Retina (tissue), 1 donor: ENCODE data around the gene ERC1.

ENCODE experiments used
- DNase-seq: peaks from one replicate; pipeline ENCODE4 v3.0.0-alpha.2; 2016

Gene ERC1

DNA sequence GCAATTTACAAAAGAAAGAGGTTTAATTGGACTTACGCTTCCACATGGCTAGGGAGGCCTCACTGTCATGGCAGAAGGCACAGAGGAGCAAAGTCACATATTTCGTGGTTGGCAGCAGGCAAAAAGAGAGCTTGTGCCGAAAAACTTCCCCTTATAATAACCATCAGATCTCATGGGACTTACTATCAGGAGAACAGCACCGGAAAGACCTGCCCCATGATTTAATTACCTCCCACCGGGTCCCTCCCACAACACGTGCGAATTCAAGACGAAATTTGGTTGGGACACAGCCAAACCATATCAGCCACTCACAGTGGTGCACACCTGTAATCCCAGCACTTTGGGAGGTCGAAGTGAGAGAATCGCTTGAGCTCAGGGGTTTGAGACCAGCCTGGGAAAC lies 534.8 kb downstream of the ERC1 start:
- DNase-seq: no peak

DNA sequence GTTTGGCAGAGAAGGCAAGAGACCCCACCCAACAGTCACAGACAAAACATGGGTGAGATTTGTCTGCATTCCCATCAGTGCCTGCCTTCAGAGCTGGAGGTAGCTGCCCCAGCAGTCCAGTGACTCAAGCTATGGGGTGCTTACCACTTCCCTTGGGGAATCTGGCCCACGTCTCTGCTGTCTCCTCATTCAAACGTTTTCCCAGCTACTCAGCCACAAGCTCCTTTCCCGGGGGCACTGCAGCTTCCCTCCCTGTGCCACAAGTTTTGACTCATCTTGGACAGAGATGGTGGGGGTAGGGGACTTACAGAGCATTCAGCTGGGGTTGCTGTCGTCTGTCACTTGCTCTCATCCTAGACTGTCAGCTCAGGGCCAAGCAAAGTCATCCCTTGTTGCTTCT lies 536.8 kb downstream of the ERC1 start:
- DNase-seq: no peak

DNA sequence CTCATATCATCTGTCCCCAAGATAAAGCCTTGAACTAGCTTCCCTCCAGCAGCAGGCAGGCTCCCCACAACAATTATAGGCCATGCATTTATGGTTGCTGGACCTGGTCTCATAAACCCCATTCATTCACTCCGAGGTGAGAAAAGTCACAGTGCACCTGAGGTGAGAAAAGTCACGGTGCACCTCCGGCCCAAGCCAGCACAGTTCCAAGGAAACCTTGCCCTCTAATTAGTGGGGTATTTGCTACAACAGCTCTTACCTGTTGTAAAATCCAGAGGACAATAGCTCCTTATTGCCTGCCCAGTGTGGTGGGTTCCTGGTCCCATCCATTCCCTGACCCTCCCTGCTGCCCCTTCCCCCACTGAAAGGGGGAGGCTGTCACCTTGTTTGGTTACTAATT lies 537.8 kb downstream of the ERC1 start:
- DNase-seq: no peak

DNA sequence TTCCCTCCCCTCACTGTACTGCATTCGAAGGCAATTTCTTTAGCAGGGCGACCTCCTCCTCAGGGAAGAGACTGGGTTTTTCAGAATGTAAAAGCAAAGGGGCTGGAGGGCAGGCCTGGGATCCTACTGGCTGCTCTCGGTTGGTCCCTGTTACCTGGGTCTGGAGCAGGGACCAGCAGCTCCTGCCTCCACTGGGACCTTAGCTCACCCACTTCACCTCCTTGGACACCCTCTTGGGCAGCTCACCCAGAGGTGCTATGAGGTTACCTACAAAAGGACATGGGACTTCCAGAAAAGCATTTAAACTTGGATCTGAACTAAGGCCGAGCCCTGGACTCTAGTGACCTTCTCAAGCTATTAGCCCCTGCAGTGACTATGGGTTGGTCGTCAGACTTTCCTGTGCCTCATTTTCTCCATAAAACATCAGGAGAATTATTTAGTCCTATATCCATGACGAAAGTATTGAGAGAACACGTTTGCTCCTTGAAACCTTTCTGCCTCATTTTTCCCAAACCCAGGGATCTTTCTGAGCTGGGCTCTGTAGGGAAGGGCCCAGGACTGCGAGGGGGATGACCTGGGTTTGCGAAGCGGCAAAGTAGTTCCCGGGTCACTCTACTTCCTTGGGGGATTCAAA lies 538.3 kb downstream of the ERC1 start:
- DNase-seq: no peak

DNA sequence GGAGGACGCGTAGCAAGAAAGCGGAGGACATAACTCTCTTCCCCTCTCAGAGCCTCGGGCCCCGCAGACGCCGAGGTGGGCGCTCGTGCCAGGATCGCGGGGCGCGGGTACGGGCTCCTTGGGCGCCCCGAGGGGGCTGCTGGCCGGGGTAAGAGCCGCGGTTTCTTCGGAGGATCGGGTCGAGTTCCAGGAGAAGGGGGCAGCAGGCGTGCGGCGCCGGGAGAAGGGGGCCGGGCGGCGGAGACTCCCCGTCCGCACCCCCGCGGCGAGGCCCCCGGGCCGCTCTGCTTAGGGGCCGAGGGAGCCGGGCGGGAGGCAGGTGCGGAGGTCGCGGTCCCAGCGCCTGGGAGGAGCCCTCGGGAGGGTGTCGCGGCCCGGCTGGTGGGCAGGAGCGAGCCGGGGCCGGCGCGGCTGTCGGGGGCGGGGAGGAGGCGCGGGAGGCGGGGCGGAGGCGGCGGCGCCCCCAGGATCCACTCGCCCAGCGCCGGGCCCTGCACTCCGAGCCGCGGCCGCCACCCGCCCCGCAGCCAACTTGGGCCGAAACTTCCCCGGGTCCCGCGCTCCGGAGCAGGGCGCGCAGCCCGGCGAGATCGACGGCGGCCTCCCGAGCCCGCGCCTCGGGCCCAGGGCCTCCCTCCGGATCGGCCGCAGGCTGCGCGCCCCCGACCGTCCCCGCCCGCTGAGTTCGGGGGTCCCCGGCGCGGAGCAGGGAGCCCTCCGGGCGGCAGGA lies 539.0 kb downstream of the ERC1 start:
- peak; percentile 68 for DNase-seq

DNA sequence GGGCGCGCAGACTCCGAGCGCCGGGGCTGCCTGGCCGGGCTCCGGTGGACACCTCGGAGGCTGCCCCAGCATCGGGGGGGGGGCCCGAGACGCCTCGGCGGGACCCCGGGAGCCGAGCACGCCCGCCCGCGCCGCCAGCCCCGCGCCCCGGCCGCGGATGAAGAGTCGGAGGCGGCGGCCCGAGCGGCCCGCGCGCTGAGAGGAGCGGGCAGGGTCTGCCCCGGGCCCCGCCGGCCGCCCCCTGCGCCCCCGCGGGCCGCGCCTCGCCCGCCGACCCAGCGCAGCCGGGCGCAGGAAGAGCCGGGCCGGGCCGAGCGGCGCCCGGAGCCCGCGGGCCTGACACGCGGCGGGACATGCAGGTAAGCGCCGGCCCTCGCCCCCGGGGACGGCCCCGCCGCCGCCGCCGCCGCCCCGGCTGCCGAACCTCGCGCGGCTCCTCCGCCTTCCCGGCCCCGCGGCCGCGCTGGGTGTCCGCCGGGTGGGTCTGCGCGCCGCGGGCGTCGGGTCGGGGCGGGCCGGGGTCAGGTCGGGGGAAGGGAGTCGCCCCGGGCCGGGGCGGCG lies 539.6 kb downstream of the ERC1 start:
- DNase-seq: no peak

DNA sequence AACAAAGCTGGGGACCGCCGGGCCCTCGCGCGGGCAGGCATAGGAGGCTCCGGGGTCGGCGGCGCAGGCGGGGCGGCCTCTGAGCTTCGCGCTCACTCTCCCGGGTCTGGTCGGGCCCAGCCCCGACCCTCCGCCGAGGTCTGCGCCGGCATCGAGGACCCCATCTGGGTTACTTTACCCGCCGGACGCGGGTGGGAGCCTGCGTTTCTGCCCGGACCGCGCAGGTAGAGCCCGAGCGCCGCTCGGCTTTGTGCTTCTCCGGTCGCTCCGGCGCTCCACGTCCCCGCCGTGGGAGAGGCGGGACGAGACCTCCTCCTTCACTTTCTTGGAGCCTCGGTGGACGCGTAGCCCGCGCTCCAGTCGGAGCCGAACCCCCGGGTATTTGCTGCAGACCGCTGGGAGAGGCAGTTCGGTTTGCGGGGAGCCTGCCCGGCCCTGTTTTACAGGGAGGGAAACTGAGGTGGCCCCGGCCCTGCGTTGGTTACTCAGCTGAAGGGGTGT lies 540.2 kb downstream of the ERC1 start:
- DNase-seq: peak; percentile 83

DNA sequence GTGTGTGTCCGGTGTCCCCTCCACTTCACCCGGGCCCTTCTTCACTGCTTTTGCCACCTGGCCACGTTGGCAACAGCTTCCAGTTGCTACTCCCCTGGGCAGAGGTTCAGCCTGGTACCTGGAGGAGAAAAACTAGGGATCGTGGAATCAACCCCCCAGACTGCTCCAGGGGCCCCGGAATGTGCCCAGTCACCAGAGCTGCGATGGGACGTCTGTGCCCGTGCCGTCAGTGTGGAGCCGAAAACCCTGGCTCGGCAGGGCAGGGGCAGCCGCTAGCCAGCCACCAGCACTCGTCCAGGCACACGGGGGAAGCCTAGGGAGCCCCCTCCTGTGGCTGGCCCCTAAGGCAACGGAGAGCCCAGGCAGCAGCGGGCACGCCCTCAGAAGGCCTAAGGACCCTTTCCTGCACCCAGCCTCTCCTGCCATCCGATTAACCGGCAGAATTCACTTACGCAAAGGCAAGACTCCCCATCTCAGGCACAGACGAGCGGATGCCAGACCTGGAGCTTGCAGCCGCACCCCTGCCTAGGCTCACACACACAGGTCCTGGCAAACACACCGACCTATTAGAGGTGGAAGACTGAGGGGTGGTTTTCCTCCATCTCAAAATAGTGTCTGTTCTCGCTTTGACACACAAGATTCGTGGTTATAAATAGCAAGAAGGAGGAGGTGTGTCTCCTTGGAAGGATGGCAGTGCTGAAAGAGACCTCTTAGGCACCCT lies 540.8 kb downstream of the ERC1 start:
- no peak for DNase-seq

DNA sequence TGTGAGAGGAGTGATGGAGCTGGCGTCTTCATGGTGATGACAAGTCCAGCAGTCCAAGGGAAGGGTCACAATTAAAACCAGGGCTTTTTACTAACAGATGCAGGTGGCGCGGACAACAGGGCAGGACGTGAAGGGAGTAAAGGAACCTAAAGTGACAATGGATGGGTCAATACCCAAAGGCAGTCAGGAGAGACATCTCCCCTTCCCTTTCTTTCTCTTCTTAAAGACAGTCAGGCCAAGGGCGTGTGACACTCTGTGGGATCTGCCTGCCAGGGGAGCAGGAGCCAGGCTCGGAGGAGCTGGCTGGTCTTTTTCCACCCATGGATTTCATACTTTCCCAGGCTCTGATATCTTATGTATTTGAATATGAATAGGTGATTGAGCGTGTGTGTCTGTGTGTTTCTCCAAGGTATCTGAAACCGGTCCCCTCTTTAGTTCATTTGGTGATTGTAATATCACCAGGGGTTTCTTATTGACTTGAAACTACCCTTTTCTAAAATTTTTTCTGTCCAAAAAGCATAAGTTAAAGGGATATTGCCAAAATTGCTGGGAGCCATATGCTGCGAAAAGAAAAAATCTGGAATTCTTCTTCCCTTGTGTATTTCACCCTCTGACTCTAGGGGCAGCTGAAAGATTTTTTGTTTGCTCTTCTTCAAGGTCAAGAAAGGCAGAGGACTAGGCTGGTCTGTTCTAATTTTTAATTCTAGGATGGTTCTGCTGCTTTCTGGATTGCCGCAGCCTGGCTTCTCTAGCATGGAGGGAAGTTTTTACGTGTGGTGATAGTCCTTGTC lies 541.5 kb downstream of the ERC1 start:
- no peak for DNase-seq

DNA sequence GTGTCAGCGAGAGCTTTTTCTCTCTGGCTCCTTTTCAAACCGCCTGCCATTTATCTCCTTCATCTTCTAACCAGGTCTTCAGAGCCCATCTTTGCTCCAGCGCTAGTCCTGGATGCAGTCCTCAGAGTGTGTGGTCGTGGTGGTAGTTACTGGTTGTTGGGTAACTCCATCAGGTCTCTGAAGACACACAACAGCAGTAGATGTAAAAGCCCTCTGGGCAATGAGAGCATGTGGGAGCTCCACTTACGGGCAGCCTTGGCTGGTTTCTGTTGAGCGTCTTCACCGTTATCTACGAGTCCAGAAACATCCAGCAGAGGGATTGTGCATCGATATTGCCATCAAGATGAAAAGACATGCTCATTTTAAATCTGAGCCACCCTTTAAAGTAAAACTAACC lies 542.2 kb downstream of the ERC1 start:
- DNase-seq: peak; percentile 65

DNA sequence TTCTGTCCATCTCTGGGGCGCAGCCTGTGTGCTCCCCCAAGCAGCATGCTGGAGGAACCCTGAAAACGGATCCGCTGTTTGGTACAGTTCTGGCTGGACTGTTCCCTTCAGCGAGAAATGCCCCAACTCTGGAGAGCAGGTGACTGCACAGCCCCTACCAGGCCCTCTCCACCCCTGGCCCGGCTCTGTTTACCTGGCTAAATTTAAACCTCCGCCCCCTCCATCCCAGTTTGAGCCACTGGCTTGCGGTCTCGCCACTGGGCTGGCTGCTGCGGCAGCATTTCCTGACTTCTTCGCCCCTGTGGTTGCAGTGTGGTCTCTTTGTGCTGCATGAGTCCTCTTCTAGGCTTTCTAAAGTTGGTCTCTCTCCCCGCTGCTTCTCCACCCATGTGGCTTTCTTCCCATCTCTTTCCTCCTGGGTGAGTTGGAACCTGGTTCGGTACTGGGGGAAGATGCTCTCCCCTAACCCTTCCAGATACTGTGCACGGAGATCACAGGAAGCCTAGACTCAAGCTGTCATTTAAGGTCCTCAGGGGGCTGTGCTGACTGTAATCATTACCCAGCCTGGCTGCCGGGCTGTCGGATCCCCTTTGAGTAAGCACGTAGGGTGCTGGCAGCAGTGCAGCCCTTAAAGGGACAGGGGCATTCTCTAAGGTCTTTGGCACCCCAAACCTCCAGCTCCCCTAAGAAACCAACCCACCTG lies 542.7 kb downstream of the ERC1 start:
- peak; percentile 71 for DNase-seq

DNA sequence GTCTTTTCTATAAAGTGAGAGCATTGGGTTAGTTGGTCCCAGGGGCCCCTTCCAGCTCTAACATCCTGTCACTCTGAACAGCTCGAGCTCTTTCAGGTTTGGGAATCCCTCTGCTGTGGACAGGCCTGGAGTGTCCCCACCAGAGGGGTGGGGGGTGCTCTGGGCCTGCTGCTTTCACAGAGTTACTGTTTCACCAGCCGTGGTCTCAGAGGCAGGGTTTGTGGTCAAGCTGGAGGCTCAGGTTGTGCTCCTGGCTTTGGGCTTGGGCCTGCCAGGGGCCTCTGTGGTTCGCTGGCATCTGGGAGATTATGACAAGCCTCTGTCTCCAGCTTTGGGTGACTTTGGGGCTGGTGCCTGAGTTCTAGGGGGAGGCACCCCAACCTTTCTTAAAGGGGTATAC lies 543.7 kb downstream of the ERC1 start:
- no peak for DNase-seq

DNA sequence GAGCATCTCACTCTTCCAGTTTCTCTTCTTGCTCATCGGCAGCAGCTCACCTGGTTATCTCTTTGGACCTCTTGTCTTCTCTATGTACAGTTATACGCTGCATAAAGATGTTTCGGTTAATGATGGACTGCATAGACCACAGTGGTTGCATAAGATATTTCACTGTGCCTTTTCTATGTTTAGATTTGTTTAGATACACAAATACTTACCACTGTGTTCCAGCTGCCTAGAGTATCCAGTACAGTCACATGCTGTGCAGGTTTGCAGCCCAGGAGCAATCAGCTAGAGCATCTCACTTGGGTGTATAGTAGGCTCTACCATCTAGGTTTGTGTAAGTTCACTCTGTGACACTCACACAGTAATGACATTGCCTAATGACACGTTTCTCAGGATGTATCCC lies 545.8 kb downstream of the ERC1 start:
- no peak for DNase-seq

DNA sequence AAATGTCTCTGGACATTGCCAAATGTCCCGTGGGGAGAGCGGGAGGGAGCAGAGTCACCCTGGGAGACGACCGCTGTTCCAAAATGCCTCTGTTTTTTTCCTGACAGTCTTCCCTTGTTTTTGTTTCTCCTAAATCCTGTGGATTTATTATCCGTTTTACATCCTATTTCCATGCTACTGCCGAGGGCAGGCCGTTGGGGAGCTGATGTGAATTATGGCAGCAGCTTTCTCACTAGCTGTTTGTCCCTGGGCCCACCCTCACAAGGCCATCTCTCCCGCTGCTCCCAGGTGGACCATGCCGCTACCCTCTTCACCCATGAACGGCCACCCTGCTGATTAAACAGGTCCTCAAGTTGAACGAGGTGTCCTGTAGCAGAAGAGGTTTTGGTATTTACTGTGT lies 548.1 kb downstream of the ERC1 start:
- no peak for DNase-seq

DNA sequence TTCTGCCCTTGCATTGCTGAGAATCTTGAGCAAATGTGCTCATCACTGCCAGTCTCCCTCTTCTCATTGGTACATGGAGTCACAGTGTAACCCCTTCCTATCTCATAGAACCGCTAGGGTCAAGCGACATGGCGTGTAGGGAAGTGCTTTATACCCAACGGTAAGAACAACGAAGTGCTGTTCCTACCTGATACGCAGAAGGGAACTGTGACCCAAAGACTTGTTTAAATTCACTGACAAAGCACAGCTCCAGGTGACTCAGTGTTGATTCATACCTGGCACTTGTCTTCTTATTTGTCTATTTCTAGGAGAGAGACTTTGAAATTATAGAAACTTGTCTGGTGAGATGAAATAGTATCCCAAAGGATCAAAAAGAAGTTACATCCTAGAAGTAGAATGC lies 549.7 kb downstream of the ERC1 start:
- DNase-seq: no peak

DNA sequence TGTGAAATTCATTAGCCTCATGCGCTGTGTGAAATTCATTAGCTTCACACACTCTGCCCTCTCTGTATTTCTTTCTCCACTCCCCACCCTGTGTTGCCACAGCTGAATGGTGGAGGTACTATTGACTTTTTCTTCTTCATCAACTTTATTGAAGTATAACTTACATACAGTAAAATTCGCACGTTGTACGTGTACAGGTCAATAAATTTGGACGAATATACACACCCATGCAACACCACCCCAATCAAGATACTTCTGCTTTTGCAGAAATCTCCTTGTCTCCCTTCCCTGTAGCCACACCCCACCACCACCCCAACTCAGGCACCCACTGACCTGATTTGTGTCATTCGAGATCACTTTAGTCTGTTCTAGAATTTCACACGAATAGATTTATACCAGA lies 551.6 kb downstream of the ERC1 start:
- no peak for DNase-seq

DNA sequence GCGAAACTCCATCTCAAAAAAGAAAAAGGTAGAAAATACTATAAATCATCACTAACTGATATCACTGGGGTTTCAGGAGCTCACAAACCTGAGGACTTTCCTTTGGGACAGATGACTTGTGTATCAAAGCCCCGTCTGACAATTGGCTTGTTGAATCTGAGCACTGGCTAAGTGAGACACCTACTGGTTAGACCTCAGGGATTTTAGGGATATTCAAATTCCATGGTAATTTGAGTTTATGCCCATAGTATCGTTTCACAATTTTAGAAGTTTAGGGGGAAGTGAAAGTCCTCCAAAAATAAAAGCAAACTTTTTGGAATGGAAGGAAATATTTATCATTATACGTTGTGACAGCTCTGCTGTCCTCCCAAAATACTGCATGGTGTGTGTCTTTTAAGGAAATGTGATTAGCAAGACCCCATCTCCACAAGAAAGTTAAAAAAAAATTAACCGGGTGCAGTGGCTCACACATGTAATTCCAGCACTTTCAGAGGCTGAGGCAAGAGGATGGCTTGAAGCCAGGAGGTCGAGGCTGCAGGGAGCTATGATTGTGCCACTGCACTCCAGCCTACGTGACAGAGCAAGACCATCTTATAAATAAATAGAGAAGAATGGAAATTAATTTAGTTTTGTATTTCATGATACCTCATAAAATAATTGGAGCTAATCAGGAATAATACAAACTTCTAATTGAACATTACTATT lies 554.1 kb downstream of the ERC1 start:
- no peak for DNase-seq
